Right atrium auricular region (tissue), 2 donors: Measurements from ENCODE around the gene PIP4K2A. TPM values are rescaled to one million over a fixed set of nuclear protein-coding genes. Genes with fewer than 3 reads are reported as not detected.
A peak's percentile ranks its signal among the peaks of the same experiment; 100 is the strongest.

Experiments used
- DNase-seq: peaks from one replicate; pipeline ENCODE4 v3.0.0-alpha.2; 2019; ENCODE audit warnings: low spot score
- H3K27ac ChIP-seq, 2 donors: fragments of 200-600 bp; sonication (generic); 1 replicate in 1 of 2; 2 replicates in 1 of 2; pipeline ENCODE4 v1.5.1; 2016 to 2019
- H3K27me3 ChIP-seq, 2 donors: fragments of 200-600 bp; sonication (generic); one replicate each; pipeline versions ENCODE4 v1.5.1 to v1.6.0; 2017 to 2019
- H3K36me3 ChIP-seq: fragments of 200-600 bp; sonication (generic); one replicate; pipeline ENCODE4 v1.5.1; 2016
- H3K4me1 ChIP-seq, 2 donors: fragments of 200-600 bp; sonication (generic); one replicate each; pipeline versions ENCODE4 v1.5.1 to v1.6.0; 2017 to 2019
- H3K4me3 ChIP-seq, 2 donors: fragments of 200-600 bp; sonication (generic); 1 replicate in 1 of 2; 2 replicates in 1 of 2; pipeline ENCODE4 v1.5.1; 2017 to 2019; ENCODE audit warnings: mild to moderate bottlenecking in 1 of 2, moderate library complexity in 1 of 2
- H3K9me3 ChIP-seq, 2 donors: fragments of 200-600 bp; sonication (generic); one replicate each; pipeline ENCODE4 v1.5.1; 2019
- CTCF ChIP-seq, 2 donors: fragments of 200-600 bp; sonication (generic); IDR thresholded peaks; one replicate each; pipeline ENCODE4 v1.5.1; 2019; ENCODE audit warnings: antibody characterized with exemption in 2 of 2
- total RNA-seq, 2 donors: library from RNA; depleted of rRNA; stranded (reverse); fragments of >200 nt; gene quantifications; one replicate each; pipeline ENCODE4 v1.1.0, GENCODE V29; 2016

Gene PIP4K2A
- total RNA-seq, 2 donors from 2014 or later: 12.1 to 18.3 TPM

- Histone ChIP-seq H3K27me3 (no peaks in the 10 kb centered on the region), H3K4me3 (no peak overlapping the region), H3K9me3 (no peaks in the 10 kb centered on the region), H3K36me3 (no peaks in the 10 kb centered on the region), H3K27ac (no peak overlapping the region), H3K4me1 (peaks cover 0 to 9% of the 10 kb centered on the region in 2 donors)
- TF ChIP-seq CTCF (IDR thresholded peaks at IDR 0.05): no peak
- no peak for DNase-seq
Measured at GRCh38 chr10:22662733-22663330, 51.5 kb downstream of the PIP4K2A start.

- Histone ChIP-seq H3K27me3 (no peaks in the 10 kb centered on the region), H3K27ac (no peak overlapping the region), H3K4me3 (no peak overlapping the region), H3K4me1 (peaks cover 0 to 13% of the 10 kb centered on the region in 2 donors), H3K9me3 (no peaks in the 10 kb centered on the region), H3K36me3 (no peaks in the 10 kb centered on the region)
- TF ChIP-seq CTCF (IDR thresholded peaks at IDR 0.05): no peak
- DNase-seq: no peak
Measured at GRCh38 chr10:22659866-22660265, 54.5 kb downstream of the PIP4K2A start.

- Histone ChIP-seq H3K36me3 (no peaks in the 10 kb centered on the region), H3K4me3 (no peak overlapping the region), H3K27me3 (no peaks in the 10 kb centered on the region), H3K27ac (no peak overlapping the region), H3K9me3 (no peaks in the 10 kb centered on the region), H3K4me1 (peaks cover 0 to 13% of the 10 kb centered on the region in 2 donors)
- DNase-seq: no peak
- no peak for TF ChIP-seq CTCF (IDR thresholded peaks at IDR 0.05)
Measured at GRCh38 chr10:22658745-22659410, 55.5 kb downstream of the PIP4K2A start.

- Histone ChIP-seq H3K27ac (peak overlapping the region in 1 of 2 donors; percentile 50), H3K36me3 (no peaks in the 10 kb centered on the region), H3K27me3 (no peaks in the 10 kb centered on the region), H3K4me1 (peaks cover 0 to 13% of the 10 kb centered on the region in 2 donors), H3K4me3 (no peak overlapping the region), H3K9me3 (no peaks in the 10 kb centered on the region)
- no peak for DNase-seq
- TF ChIP-seq CTCF (IDR thresholded peaks at IDR 0.05): no peak
Measured at GRCh38 chr10:22657566-22658225, 56.7 kb downstream of the PIP4K2A start.

GRCh38 chr10:22657024-22657423 lies 57.4 kb downstream of the PIP4K2A start:
- no peak for TF ChIP-seq CTCF (IDR thresholded peaks at IDR 0.05)
- H3K4me1 ChIP-seq: peaks cover 0 to 16% of the 10 kb centered on the region in 2 donors

More at GRCh38 chr10:22657024-22657423, 57.4 kb downstream of the PIP4K2A start:
- DNase-seq: no peak
- H3K27ac ChIP-seq: peak overlapping the region in 1 of 2 donors; percentile 50
- H3K36me3 ChIP-seq: no peaks in the 10 kb centered on the region
- H3K9me3 ChIP-seq: no peaks in the 10 kb centered on the region
- no peaks in the 10 kb centered on the region for H3K27me3 ChIP-seq
- H3K4me3 ChIP-seq: no peak overlapping the region
